CD4-positive, alpha-beta T cell treated with Interleukin-6 at 100 ng/mL for 8 hours (primary cell): Measurements from ENCODE around the gene CAPN12.

ENCODE experiments used
- DNase-seq: peaks from one replicate; pipeline ENCODE4 v3.0.0-alpha.2; 2020; ENCODE audit warnings: mixed read lengths, low spot score

CAPN12 gene

GRCh38 chr19:38737921-38738737 lies 6.1 kb downstream of the CAPN12 start:
- DNase-seq: no peak

DNA sequence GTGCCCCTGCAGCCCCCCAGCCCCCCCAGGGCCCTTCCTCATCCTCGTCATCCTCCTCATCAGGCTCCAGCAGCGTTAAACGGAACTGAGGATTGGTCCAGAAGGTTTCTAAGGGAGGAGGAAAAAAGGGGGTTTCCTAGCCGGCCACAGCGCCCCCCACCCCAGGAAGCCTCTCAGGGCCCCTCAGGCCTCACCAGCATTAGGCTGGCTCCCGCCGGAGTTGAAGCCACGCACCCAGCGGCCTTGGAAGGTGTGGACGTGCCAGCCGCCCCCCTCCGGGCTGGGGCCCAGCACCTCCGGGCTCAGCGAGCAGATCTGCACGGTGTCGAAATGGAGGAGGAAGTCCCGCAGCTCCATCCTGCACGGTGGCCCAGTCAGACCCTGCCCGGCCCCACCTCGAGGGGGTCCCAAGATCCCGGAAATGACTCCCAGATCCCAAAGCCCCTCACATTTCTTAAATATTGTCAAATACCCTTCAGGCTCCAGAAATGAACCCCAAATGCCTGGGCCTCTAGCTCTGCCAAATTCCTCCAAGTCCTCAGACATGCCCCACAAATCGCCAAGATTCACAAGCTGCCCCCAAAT lies 6.9 kb downstream of the CAPN12 start:
- no peak for DNase-seq

- peak; percentile 69 for DNase-seq
These were observed 7.6 kb downstream of the CAPN12 start for GRCh38 chr19:38736413-38737280.

DNA sequence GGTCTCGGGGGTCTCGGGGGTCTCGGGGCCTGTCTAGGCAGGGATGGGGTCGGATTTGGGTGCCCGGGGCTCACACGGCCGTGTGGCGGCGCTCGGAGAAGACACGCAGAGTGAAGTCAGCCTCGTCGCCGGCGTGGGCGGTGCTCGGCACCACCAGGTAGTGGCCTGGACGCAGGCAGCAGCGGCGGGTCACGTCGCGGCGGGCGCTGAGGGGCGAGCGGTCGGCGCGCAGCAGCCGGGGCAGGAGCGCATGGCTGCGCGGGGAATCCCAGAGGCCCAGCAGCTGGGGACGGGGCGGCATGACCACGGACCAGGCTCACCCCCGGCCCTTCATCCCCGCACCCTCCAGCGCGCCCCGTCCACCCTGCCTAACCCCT lies 8.2 kb downstream of the CAPN12 start:
- DNase-seq: peak; percentile 41

DNA sequence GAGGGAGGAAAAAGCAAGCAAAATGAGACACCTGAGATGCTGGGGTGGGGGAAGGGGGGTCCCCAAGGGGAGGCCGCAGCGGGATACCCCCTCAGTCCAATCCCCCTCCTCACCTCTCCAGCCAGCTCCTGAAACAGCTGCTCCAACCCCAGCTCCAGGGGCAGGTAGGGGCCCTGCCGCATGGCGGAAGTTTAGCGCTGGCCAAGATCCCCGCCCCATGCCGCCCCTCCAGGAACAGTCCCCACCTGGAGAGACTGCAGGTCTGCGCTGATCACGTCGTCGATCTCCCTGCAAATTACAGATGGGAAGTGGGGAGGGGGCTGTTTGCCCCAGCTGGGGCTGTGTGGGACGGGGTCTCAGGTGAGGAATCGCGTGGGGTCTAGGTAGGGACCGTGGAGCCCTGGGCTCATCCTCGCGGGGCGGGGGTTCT lies 9.0 kb downstream of the CAPN12 start:
- DNase-seq: no peak

- DNase-seq: peak; percentile 45
These were observed 9.6 kb downstream of the CAPN12 start for GRCh38 chr19:38734426-38735256.

DNA sequence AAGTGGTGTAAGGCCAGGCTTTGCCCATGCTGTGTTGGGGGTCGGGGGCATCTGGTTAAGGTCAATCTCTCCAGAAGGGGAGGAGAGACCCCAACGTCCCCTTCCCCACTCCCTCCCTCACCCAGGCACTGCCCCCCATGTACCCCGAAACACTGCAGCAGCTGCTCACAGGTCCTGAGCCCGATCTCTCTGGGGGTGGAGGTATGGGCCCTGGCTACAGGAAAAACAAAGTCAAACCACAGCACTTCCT lies 10.2 kb downstream of the CAPN12 start:
- DNase-seq: no peak

- no peak for DNase-seq
These were observed 10.6 kb downstream of the CAPN12 start for GRCh38 chr19:38733493-38734175.

- DNase-seq: no peak
These were observed 11.1 kb downstream of the CAPN12 start for GRCh38 chr19:38733241-38733492.

DNA sequence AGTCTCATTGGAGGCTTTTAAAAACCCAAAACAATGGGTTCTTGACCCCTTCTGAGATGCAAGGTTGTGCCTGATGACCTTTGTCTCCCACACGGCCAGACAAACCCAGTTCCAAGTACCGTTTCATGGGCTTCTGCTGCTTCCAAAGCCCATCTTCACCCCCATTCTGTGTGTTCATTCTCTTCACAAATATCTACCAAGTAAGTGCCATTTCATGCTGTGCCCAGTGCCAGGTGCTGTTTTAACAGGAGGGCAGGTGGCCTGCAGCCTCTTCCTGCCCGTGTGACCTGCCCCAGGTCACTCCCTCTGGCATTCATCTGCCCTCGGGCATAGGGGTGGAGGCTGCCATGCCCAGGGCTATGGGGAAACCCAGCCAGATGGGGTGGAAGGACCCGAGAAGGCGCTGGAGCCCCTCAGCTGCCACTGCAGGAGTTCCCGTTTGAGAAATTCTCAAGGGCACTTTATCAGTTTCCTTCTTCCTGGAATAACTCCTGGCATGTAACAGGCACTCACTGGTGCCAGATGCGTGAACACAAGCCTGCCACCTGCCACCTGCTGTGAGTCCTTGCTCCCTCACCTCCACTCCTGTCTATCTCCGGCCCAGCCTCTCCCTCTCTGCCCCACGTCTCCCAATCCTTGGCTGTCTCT lies 12.5 kb downstream of the CAPN12 start:
- DNase-seq: no peak

DNA sequence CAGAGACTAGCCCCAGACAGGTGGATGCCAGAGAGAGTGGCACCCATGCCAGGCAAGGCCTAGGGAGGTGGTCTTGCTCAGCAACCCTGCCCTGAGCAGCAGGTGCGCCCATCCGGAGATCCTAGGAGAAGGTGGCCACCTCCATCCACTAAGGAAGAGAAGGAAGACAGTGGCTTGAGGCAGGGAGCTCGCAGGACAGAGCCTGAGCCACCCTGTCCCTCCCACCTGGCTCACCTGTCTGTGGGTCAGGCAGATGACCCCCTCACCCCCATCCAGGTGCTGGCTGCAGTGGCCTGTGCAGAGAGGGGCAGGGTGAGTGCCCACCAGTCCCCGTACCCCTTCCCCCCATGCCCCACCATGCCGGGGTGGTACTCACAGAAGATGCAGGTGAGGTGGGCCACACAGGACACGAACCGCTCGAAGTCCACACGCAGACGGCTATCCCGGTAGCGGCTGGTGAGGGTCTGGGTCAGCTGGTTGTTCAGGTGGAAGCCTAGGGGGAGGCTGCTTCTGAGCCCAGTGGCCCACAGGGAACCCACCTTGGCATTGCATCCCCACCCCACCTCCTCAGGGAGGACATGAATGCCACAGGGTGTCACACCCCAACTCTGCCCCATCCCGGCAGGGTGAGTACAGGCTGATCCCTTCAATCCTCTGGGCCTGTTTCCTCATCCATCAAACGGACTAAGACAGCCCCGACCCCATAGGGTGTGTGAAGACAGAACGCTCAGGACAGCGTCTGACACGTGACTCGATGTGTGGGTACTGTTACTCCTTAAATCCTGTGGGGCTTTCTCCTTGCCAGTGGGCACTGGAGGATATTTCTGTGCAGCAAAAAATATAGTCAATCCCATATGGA lies 13.3 kb downstream of the CAPN12 start:
- DNase-seq: no peak

GRCh38 chr19:38730470-38730730 lies 13.9 kb downstream of the CAPN12 start:
- no peak for DNase-seq

DNA sequence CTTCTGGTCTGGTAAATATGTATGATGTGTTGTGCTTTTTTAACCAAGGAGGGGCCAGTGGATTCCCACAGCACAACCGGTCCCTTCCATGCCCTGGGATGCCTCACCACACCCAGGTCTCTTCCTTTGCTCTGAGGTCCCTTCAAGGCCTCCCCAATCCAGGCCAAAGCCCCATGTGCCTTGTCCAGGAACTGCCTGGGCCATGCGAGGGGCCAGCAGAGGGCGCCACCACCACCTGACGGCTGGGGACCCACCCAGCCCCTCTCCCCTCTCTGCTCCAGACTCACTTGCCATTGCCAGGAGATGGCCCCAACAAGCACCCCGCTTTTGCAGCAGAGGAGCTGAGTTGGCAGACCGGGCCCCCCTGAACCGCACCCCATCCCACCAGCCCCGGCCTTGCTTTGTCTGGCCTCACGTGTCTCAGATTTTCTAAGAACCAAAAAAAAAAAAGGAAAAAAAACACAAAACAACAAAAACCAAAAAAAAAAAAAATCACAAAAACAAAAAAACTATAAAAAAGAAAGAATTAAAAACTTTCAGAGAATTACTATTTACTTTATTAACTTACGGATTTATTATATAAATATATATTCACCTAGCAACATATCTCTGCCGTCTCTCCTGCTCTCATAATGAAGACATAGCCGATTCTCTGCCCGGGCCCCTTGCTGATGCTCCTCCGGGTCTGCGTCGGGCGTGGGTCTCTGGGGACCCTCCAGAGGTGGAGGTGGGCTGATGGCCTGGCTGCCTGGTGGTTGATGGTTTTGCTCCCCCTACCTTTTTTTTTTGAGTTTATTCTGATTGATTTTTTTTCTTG lies 14.4 kb downstream of the CAPN12 start:
- peak; percentile 73 for DNase-seq

- DNase-seq: no peak
These were observed 15.3 kb downstream of the CAPN12 start for GRCh38 chr19:38728752-38729541.

DNA sequence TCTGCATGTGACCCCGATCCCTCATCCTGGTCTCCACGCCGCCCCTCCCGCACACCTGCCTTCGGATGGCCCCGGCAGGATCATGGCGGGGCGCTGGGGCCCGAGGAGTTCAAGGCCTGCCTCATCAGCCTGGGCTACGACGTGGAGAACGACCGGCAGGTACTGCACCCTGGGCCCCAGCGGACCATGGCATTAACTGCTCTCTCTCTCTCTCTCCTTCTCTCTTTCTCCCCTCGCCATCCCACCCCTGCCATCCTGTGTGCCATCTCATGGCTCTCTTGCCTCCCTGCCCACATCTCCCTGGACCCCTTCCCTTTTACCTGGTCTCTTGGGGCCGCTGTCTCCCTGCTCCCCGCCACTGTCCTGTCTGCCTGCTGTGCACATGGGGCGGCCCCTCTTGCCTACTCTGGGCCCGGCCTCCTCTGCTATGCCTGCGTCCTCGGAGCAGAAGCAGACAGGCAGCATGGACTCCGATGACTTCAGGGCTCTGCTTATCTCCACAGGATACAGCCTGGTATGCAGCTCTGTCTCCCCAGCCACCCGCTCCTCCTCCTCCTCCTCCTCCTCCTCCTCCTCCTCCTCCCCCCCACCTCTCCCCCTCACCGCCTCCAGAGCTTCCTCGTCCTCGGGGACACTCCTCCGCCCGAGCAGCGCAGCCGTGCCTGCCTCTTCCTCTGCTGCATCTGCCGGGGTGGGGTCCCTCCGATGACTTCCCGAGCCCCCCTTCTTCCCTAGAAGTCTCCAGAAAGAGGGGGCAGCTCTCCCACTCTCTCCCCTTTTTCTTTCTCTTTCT lies 16.2 kb downstream of the CAPN12 start:
- no peak for DNase-seq

DNA sequence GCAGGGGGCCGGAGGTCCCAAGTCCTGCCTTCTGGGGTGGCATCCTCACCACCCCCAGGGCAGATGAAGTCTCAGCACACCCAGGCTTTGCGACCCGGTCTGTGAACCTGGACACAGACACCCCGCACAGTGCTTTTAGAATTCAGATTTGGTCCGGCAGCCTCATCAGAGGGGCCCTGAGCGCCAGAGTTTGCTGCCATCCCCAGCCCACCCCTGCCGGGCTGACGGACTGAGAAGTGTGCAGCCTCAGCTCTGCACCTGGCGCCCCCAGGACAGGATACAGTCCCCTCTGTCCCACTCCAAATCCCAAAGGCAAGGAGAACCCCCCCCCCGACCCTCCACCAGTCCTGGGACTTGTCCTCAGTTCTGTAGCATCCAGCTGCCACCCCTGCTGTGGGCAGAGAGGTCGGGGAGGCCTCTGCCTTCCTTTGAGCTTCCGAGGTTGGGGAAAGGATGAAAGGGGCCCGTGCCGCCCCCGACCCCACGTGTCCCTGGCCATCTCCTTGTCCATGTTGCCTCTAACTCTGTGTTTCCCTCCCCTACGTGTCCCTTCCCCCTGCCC lies 16.9 kb downstream of the CAPN12 start:
- no peak for DNase-seq

- no peak for DNase-seq
These were observed 17.4 kb downstream of the CAPN12 start for GRCh38 chr19:38726761-38727301.

GRCh38 chr19:38726284-38726673 lies 18.0 kb downstream of the CAPN12 start:
- DNase-seq: no peak
